HTERT RPE-1 (cell line): ENCODE results near the gene GCLC.

Source experiments
- in situ Hi-C: fragments of 300-500 bp; cut with MboI; formaldehyde crosslinking; loops from 4 replicates; pipeline ENCODE4 v1.14.3; 2020; ENCODE audit warnings: low sequenced_read_pairs

GCLC gene

DNA sequence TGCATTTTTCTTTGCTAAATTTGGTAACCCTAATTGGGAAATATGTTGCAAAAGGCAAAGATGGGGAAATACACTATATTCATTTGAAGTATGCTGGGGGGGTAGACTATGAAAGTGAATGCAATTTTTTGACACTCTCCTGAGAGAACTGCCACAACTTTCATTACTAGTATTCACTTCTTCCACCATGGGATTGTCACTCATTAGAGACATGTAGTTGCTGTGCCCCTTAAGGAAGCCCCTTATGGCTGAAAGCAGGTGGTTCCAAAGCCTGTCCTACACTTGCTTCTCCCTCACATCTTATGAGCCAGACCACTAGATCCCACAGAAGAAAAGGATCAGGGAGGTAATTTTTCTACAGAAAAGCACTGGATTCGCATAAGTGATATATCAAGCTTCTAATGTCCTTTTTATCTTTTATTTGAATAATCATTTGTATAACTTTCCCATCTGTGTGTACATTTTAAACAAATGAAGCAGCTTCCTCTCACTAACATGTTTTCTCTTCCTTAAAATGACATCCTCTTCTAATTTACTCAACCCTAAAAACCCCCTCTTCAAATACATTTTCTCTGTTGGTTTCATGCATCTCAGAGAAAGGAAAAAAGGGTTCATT, 83.8 kb downstream of the GCLC start:
- in situ Hi-C loops: no loop called here

DNA sequence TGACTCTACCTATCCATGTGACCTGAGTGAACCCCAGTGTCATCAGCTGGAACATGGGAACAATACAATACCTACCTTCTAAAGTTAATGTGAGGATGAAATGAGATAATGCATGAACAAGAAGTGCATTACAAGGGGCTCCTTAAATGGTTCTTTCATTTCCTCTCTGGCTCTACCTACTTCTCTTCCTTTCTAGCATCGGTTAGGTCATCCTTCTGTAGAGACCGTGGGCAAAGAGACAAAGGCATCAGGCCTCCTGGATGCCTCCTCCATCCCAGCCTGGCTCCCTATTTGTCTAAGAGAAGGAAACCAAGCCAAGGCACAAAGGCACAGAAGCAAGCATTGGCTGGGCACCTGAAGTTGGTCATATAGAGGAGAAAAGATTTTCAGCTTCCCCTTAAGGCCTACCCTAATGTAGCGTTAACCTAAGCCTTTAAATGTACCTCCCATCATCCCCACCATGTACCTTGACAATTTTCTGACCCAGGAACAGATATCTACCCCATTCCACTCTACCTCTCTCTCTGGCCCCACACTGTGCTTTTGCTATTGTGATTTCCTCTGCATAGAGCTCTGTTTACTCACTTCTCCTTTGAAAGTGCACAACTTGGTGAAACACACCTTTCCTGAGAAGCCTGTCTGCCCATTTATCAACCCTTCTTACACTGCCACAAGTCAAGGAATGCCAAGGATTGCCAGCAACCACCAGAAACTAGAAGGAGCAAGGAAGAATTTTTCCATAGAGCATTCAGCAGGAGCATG, 86.6 kb downstream of the GCLC start:
- in situ Hi-C loops: no loop called here

DNA sequence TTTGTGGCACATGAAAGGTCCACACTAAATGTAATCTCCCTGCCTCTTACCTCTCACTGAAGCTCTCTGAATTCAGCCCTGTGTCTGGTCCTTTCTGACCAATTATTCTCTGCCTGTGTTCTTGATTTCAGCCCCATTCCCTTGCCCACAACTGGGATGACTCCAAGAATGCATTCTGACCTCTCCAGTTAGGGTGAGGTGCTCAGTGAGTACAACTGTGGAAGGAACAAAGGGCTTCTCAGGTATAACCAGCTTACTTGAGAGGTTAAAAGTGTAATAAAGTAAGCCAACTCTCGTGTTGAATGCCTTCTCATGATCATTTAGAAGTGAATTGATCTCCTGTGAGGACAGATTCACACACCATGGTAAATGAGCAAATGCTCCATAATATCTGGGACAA, 88.1 kb downstream of the GCLC start:
- in situ Hi-C loops: no loop called here

DNA sequence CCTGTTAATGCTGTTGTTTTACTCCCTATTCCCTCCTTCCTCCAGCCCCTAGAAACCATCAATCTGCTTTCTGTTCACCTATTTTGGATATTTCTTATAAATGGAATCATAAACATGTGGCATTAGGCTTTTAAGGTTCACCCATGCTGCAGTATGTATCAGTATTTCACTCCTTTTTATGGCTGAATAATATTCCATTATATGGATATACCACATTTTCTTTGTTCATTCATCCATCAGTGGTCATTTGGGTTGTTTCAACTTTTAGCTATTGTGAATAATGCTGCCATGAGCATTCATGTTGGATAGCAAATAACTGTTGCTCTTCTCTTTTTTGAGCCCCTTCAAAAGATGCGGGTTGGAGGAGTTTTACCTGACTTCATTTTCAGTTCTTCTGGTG, 89.2 kb downstream of the GCLC start:
- in situ Hi-C loops: no loop called here

DNA sequence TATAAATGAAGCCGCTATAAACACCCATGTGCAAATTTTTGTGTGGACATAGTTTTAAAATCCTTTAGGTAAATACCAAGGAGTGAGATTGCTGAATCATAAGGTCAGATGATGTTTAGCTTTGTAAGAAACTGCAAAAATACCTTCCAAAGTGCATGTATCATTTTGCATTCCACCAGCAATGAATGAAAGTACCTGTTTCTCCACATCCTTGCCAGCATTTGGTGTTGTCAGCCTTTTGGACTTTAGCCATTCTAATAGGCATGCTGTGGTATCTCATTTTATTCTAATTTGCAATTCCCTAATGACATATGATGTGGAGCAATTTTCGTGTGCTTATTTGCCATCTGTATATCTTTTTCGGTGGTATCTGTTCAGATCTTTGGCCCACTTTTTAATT, 93.7 kb downstream of the GCLC start:
- in situ Hi-C loops: no loop called here

DNA sequence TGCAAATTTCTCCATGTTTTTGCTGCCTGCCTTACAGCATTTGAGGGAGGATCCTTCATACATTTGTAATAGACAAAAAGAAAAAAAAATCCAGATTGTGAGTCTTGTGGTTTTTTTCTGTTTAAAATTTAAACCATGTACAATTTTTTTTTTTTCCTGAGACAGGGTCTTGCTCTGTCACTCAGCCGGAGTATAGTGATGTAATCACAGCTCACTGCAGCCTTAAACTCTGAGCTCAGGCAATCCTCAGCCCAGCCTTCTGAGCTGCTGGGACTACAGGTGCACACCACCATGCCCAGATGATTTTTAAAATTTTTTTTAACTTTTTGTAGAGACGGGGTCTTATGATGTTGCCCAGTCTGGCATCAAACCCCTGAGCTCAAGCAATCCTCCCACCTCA, 97.0 kb downstream of the GCLC start:
- in situ Hi-C loops: no loop called here
